Caki2 (cell line): ENCODE data around the gene LAPTM4A. TPM values are rescaled to one million over a fixed set of nuclear protein-coding genes. Genes with fewer than 3 reads are reported as not detected.

Experiments
- DNase-seq: peaks from one replicate; pipeline ENCODE4 v3.0.0-alpha.2; 2015; ENCODE audit warnings: low read depth
- in situ Hi-C: cut with HindIII; loops from 2 replicates; pipeline ENCODE4 v1.10.0; 2016; ENCODE audit warnings: low sequenced_read_pairs, low pct_unique_long_range_greater_than_20kb, mixed read lengths
- total RNA-seq: library from RNA; depleted of rRNA; stranded (reverse); fragments of >200 nt; shearing (Covaris generic); gene quantifications from 2 replicates; pipeline ENCODE4 v1.2.3, GENCODE V29; 2014; ENCODE audit warnings: low replicate concordance; rRNA removed

The LAPTM4A gene
- total RNA-seq, 1 experiment from 2014 or later: 161 TPM

DNA sequence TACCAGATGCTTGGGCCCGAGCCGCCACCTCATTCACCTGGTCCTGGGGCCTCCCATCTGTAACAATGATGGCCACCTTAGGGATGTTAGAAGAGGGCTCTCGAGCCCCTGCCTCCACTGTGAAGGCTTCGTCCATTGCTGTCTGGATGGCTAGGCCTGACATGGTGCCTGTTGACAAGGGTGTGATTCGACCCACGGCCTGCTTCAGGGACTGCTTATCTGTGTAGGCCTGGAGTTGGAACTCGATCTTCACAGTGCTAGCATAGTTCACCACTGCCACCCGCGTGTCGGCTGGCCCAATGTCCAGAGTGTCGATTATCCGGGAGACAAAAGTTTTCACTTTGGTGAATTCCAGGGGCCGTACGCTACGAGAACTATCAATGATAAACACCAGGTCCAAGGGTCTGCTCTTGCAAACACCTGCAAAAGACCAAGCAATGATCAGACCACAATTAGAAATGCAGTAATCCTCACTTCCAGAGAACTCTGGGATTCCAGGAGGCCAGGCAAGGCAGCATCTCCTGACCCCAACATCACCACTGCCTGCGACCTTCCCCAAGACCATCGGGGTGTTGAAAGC lies 45.4 kb downstream of the LAPTM4A start:
- DNase-seq: no peak
- in situ Hi-C loops: no loop called here

- in situ Hi-C loops: no loop called here
- no peak for DNase-seq
Observed at GRCh38 chr2:20005067-20005627, 46.3 kb downstream of the LAPTM4A start.

DNA sequence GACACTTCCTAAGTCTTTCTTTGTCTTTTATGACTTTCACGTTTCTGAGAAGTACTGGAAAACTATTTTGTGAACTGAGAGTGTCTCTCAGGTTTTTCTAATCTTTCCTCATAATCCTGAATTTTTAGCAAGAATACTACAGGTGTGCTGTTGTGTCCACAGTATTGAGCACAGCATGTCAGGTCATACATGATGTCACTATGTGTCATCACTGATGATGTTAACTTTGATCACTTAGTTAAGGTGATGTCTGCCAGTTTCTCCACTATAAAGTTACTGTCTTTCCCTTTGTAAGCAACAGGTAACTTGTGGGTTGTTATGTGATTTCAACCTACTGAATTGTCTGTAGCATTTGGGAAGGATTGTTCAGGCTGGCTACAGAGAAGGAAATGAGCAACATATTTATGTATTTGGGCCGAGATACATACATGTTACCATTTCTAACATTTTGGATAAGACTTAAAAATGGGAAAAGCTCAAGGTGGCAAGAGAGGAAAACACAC lies 50.0 kb downstream of the LAPTM4A start:
- in situ Hi-C loops: no loop called here
- no peak for DNase-seq

DNA sequence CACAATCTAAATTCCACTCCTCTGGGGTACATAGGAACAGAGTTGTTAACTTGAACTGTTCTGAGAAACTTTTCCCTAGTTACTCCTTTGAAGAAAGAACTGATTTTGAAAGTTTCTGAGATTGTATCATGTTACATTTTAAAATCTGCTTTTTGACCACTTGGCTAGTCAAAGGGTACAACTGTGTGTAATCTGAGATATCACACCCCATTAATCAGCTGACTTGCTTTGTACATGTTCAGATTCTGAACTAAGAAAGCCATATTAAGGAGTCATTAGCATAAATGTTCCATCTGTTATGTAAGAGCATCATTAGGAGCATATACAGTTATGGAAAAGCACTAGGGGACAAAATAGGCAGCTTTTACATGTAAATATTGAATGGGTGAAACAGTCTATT lies 57.7 kb downstream of the LAPTM4A start:
- no peak for DNase-seq
- in situ Hi-C loops: no loop called here

- no peak for DNase-seq
- in situ Hi-C loops: no loop called here
Observed at GRCh38 chr2:19991895-19992294, 59.5 kb downstream of the LAPTM4A start.

- in situ Hi-C loops: no loop called here
- no peak for DNase-seq
Observed at GRCh38 chr2:19990416-19990728, 61.1 kb downstream of the LAPTM4A start.

DNA sequence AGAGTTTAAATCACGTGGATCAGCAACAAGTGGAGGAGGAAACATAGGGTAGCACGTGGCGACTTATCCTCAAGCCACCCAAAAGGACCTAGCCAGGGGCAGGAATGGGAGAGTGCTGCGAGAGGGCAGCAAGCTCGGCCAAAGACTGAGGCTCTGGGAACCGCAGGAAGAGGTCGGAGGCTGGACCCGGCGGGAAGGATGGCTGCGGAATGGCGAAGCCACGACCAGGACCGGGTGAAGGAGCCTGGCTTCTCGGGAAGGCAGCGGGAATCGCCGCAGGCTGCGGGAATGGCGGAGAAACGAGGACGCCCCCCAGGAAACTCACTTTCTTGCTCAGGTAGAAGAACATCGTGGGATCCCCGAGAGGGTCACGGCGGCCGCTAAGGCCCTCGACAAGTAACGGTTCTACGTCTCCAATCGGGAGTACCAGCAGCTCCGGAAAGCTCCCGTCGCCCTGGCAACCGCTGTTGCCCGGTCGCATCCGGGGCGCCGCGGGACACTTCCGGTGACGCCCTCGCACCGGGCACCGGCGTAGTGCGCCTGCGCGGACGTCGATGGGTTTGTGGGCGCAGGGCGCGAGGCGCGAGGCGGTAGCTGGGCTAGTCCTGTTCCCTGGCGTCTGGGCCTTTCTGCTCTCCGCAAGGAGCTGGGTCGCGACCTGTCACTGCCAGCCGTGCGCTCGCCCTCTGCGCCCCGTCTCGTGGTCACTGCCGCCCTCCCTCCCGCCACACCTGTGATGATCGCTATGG lies 61.6 kb downstream of the LAPTM4A start, which contains the start of gene WDR35:
WDR35 (minus strand) TSS at position 439 of the 749 bp plus-strand sequence; CDS start at position 349, 90 bp downstream.
- DNase-seq: peak; percentile 85
- in situ Hi-C loops: no loop called here

GRCh38 chr2:19989342-19989666 lies 62.1 kb downstream of the LAPTM4A start:
- in situ Hi-C loops: no loop called here
- no peak for DNase-seq

DNA sequence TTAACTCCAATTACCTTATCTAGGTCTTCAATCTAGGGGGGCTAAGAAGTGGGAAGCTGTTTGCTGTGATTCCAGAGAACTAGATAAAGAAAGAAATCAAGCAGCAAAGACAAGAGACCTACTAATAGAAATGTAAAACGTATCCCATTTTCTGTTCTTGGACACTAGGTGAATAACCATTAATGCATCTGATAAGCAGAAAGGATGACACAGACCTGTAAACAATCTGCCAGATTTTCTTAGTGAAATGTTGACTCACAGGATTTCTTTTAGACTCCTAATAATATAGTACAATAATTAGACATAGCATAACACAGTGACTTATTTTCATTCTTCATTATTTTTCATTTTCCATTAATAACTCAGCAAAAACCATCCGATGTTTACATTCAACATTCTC lies 62.8 kb downstream of the LAPTM4A start:
- no peak for DNase-seq

GRCh38 chr2:19987936-19988335 lies 63.5 kb downstream of the LAPTM4A start:
- no peak for DNase-seq
- in situ Hi-C loops: no loop called here

More for the DNA sequence above, 62.8 kb downstream of the LAPTM4A start:
- in situ Hi-C loops: no loop called here

Other genes starting within 250 kb of the LAPTM4A start
- 4.8 and 16.7 TPM in 2 replicates for gene TTC32, start 149.6 kb downstream of the LAPTM4A start, total RNA-seq
- gene WDR35, start 61.5 kb downstream of the LAPTM4A start, total RNA-seq: 4.4 and 6.1 TPM in 2 replicates
- gene MATN3, start 39.0 kb downstream of the LAPTM4A start, total RNA-seq: 2.6 and 3.6 TPM in 2 replicates
- 187 and 188 TPM in 2 replicates for gene SDC1, start 173.5 kb upstream of the LAPTM4A start, total RNA-seq